Ascending aorta (tissue), 2 donors: ENCODE results near the gene CDHR1. TPM values are rescaled to one million over a fixed set of nuclear protein-coding genes. Genes with fewer than 3 reads are reported as not detected.

Experiments
- DNase-seq, 2 donors: peaks; one replicate each; pipeline ENCODE4 v3.0.0-alpha.2; 2019; ENCODE audit warnings: low spot score in 2 of 2
- H3K27ac ChIP-seq, 2 donors: fragments of 200-600 bp; sonication (generic); one replicate each; pipeline ENCODE4 v1.5.1; 2016 to 2017; ENCODE audit warnings: mild to moderate bottlenecking in 1 of 2
- H3K27me3 ChIP-seq: fragments of 200-600 bp; sonication (generic); one replicate; pipeline ENCODE4 v1.5.1; 2017
- H3K36me3 ChIP-seq, 2 donors: fragments of 200-600 bp; sonication (generic); one replicate each; pipeline ENCODE4 v1.5.1; 2016
- H3K4me1 ChIP-seq, 2 donors: fragments of 200-600 bp; sonication (generic); one replicate each; pipeline ENCODE4 v1.5.1; 2016 to 2017; ENCODE audit warnings: mild to moderate bottlenecking in 1 of 2
- H3K4me3 ChIP-seq, 2 donors: fragments of 200-600 bp; sonication (generic); one replicate each; pipeline ENCODE4 v1.5.1; 2016 to 2017; ENCODE audit warnings: mild to moderate bottlenecking in 1 of 2
- H3K9me3 ChIP-seq, 2 donors: fragments of 200-600 bp; sonication (generic); one replicate each; pipeline ENCODE4 v1.5.1; 2016
- intact Hi-C: fragments of 100-400 bp; cut with DNase I; formaldehyde crosslinking; loops from one replicate; pipeline ENCODE4 v1.15.1; 2023
- total RNA-seq: library from RNA; depleted of rRNA; stranded (reverse); fragments of >200 nt; gene quantifications from one replicate; pipeline ENCODE4 v1.1.0, GENCODE V29; 2016
- TF ChIP-seq, protein P1 (sequence below), 3 experiments: fragments of 200-600 bp in 2 of 3; fragments of 450-650 bp in 1 of 3; sonication (generic) in 2 of 3; IDR thresholded peaks; one replicate each; pipeline ENCODE4 v1.5.1; 2016 to 2019; ENCODE audit warnings: antibody characterized with exemption in 3 of 3, mild to moderate bottlenecking in 1 of 3, moderate library complexity in 1 of 3

CDHR1 gene
- total RNA-seq, 1 donor from 2014 or later: not detected

DNA sequence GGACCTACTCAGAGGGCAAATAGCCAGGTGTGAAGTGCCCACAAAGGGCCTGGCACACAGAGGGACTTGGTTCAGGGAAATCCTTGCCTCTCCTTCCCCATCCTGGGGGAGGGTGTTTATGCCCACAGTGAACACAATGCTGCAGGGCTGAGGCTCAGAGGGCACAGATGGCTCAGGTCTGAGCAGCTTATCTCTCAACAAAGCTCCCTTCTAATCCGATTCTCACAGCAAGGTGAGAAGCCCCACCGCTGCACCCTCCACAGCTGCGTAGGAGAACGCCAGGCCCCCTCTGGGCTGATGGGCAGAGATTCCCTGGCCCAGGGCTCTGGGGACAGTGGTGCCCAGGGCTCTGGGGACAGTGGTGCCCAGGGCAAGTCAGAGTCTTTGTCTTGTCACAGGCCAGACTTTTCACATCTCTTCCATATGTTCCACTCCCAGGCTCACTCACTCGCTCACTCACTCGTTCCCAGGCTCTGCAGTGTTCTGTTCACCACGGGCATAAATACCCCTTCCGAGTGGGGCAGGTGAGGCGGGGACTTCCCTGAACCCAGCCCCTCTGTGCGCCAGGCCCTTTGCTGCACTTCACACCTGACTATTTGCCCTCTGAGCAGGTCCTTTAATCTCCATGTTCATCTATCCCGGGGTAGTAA is 8.7 kb upstream of the CDHR1 start:
- H3K36me3 ChIP-seq: no peaks in the 10 kb centered on the region
- H3K4me3 ChIP-seq: no peak overlapping the region
- H3K9me3 ChIP-seq: no peaks in the 10 kb centered on the region
- no peak for DNase-seq
- intact Hi-C loops: no loop called here
- no peaks in the 10 kb centered on the region for H3K27me3 ChIP-seq
- TF ChIP-seq, protein P1, sequence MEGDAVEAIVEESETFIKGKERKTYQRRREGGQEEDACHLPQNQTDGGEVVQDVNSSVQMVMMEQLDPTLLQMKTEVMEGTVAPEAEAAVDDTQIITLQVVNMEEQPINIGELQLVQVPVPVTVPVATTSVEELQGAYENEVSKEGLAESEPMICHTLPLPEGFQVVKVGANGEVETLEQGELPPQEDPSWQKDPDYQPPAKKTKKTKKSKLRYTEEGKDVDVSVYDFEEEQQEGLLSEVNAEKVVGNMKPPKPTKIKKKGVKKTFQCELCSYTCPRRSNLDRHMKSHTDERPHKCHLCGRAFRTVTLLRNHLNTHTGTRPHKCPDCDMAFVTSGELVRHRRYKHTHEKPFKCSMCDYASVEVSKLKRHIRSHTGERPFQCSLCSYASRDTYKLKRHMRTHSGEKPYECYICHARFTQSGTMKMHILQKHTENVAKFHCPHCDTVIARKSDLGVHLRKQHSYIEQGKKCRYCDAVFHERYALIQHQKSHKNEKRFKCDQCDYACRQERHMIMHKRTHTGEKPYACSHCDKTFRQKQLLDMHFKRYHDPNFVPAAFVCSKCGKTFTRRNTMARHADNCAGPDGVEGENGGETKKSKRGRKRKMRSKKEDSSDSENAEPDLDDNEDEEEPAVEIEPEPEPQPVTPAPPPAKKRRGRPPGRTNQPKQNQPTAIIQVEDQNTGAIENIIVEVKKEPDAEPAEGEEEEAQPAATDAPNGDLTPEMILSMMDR (IDR thresholded peaks at IDR 0.05): no peak
- H3K27ac ChIP-seq: no peak overlapping the region
- no peaks in the 10 kb centered on the region for H3K4me1 ChIP-seq

DNA sequence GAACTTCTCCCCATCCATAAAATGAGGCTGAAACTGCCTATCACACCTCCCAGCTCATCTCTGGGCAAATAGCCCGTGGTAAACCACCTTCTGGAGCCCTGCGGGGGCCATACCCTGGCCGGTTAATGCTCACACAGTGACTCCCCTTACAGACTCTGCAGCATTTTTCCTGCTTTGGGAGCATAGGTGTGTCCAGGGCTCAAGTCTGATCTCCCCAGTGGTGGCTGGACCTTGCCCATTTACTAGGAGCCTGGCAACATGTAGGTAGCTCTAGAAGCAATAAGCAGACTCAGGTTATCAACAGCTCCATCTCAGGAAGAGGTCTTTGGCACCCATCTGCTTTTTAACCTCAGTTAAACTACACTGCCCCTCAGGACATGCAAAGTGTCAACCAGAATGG is 5.5 kb upstream of the CDHR1 start:
- intact Hi-C loops: no loop called here
- Histone ChIP-seq H3K27ac (no peak overlapping the region), H3K9me3 (no peaks in the 10 kb centered on the region), H3K4me3 (no peak overlapping the region), H3K36me3 (no peaks in the 10 kb centered on the region), H3K27me3 (no peaks in the 10 kb centered on the region), H3K4me1 (no peaks in the 10 kb centered on the region)
- TF ChIP-seq, protein P1 (IDR thresholded peaks at IDR 0.05): no peak
- no peak for DNase-seq

DNA sequence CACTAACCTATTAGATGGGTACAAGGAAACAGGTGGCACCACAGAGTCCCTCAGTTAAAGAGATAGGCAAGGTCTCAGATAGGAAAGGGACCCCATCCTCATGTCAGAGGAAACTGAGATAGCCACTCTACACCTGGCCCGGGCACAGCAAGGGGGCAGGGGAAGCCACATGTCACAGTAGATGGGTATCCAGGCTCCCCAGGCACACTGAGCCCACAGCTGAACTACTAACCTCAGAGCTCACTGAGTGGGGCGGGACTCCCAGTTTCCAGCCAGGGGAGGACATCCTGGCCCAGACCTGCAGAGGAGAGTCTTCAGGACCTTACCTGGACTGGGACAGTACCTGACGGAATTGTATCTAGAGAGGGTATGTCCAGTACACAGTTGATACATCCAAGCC is 3.7 kb upstream of the CDHR1 start:
- TF ChIP-seq, protein P1 (IDR thresholded peaks at IDR 0.05): no peak
- H3K36me3 ChIP-seq: no peaks in the 10 kb centered on the region
- H3K27ac ChIP-seq: no peak overlapping the region
- no peaks in the 10 kb centered on the region for H3K27me3 ChIP-seq
- H3K9me3 ChIP-seq: no peaks in the 10 kb centered on the region
- DNase-seq: no peak
- H3K4me3 ChIP-seq: no peak overlapping the region
- intact Hi-C loops: no loop called here
- no peaks in the 10 kb centered on the region for H3K4me1 ChIP-seq

DNA sequence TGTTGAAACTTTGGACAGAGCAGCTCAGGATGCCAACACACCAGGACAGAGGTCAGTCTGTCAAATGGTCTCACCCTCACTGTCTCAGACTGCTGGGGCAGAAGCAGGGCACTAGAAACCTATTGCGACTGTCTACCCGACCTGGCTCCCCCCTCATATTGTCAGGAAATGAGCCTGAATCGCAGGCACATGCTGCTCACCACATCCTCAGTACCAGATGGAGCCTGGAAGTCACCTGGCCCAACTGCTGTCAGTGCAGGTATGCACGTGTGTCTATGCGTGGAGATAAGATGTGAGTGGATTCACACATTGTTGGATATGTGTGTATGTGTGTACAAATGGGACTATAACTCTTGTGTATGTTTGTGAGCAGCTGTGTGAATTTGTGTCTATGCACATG is 3.2 kb upstream of the CDHR1 start:
- H3K27me3 ChIP-seq: no peaks in the 10 kb centered on the region
- H3K9me3 ChIP-seq: no peaks in the 10 kb centered on the region
- no peak overlapping the region for H3K27ac ChIP-seq
- intact Hi-C loops: no loop called here
- TF ChIP-seq, protein P1 (IDR thresholded peaks at IDR 0.05): no peak
- no peak overlapping the region for H3K4me3 ChIP-seq
- H3K36me3 ChIP-seq: no peaks in the 10 kb centered on the region
- H3K4me1 ChIP-seq: no peaks in the 10 kb centered on the region
- DNase-seq: no peak

DNA sequence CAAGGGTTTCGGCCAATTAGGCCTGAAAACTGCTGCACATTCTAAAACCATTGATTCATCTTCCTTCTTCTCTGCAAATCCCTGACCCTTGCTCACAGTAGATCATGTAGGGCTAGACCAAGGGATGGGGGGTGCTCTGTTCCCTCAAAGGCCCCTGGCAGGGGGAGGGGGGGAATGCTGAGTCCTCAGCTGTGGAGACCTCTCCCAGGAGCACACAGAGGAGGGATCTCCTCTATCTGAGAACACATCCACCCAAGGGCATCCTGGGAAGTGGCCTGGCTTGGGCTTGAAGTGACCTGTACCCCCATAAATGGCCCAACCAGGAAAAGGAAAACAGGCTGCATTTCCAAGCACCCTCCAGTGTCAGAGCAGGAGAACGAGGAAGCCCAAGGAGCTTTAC is 1.0 kb upstream of the CDHR1 start:
- Histone ChIP-seq H3K9me3 (no peaks in the 10 kb centered on the region), H3K36me3 (no peaks in the 10 kb centered on the region), H3K27ac (no peak overlapping the region), H3K4me1 (no peaks in the 10 kb centered on the region), H3K4me3 (no peak overlapping the region), H3K27me3 (no peaks in the 10 kb centered on the region)
- TF ChIP-seq, protein P1 (IDR thresholded peaks at IDR 0.05): no peak
- no peak for DNase-seq
- intact Hi-C loops: no loop called here
